Smooth muscle cell (in vitro differentiated cells): ENCODE data around the gene DYNC1I1. TPM values are rescaled to one million over a fixed set of nuclear protein-coding genes. Genes with fewer than 3 reads are reported as not detected.

Experiments used
- DNase-seq: peaks from one replicate; lab custom pipeline; 2025; ENCODE audit not compliant: unreplicated experiment; lab: John Stamatoyannopoulos, UW
- H2AFZ ChIP-seq: fragments of 200-600 bp; sonication (generic); 2 replicates; pipeline ENCODE4 v1.6.0; 2016; ENCODE audit warnings: antibody characterized with exemption, low read depth, mild to moderate bottlenecking
- H3F3A ChIP-seq: fragments of 200-600 bp; sonication (generic); 2 replicates; pipeline ENCODE4 v1.6.0; 2017; ENCODE audit warnings: antibody characterized with exemption, low read depth
- H3K27ac ChIP-seq: fragments of 200-600 bp; sonication (generic); 2 replicates; pipeline ENCODE4 v1.5.1; 2016; ENCODE audit warnings: low read depth, mild to moderate bottlenecking
- H3K27me3 ChIP-seq: fragments of 200-600 bp; sonication (generic); 2 replicates; pipeline ENCODE4 v1.6.1; 2016; ENCODE audit warnings: low read depth, mild to moderate bottlenecking
- H3K36me3 ChIP-seq: fragments of 200-600 bp; sonication (generic); 2 replicates; pipeline ENCODE4 v1.5.1; 2016; ENCODE audit warnings: low read depth
- H3K4me1 ChIP-seq: fragments of 200-600 bp; sonication (generic); 2 replicates; pipeline ENCODE4 v1.5.1; 2016; ENCODE audit warnings: low read depth
- H3K4me2 ChIP-seq: fragments of 200-600 bp; sonication (generic); 2 replicates; pipeline ENCODE4 v1.6.0; 2016; ENCODE audit warnings: mild to moderate bottlenecking
- H3K4me3 ChIP-seq: fragments of 200-600 bp; sonication (generic); 2 replicates; pipeline ENCODE4 v1.5.1; 2016; ENCODE audit warnings: mild to moderate bottlenecking
- H3K79me2 ChIP-seq: fragments of 200-600 bp; sonication (generic); 2 replicates; pipeline ENCODE4 v1.6.0; 2016; ENCODE audit warnings: low read depth, mild to moderate bottlenecking
- H3K9ac ChIP-seq: fragments of 200-600 bp; sonication (generic); 2 replicates; pipeline ENCODE4 v1.6.0; 2016; ENCODE audit warnings: low read depth
- H3K9me3 ChIP-seq: fragments of 200-600 bp; sonication (generic); replicated peaks from 2 replicates; pipeline ENCODE4 v1.5.1; 2016; ENCODE audit warnings: low read depth
- H4K20me1 ChIP-seq: fragments of 200-600 bp; sonication (generic); 2 replicates; pipeline ENCODE4 v1.6.0; 2016; ENCODE audit warnings: low read depth
- WGBS: methylation state at CpG from one replicate; pipeline ENCODE4 v1.1.7; 2016; ENCODE audit warnings: low lambda C conversion rate; 5-methylcytosine and 5-hydroxymethylcytosine counted together
- polyA plus RNA-seq: library from polyadenylated mRNA; unstranded; fragments of >200 nt; fragmentation: Nextera tagmentation; extraction: Ambion mirVana; gene quantifications from 2 replicates; pipeline ENCODE4 v1.2.1, GENCODE V29; 2016
- total RNA-seq: library from RNA; depleted of rRNA; stranded (reverse); fragments of >200 nt; gene quantifications from 2 replicates; pipeline ENCODE4 v1.2.3, GENCODE V29; 2014
- TF ChIP-seq, protein P1 (sequence below): fragments of 200-600 bp; sonication (generic); IDR thresholded peaks from 2 replicates; pipeline ENCODE4 v1.5.1; 2017; ENCODE audit warnings: borderline replicate concordance, mild to moderate bottlenecking, antibody characterized with exemption; ENCODE audit not compliant: insufficient read depth, poor library complexity, severe bottlenecking

The DYNC1I1 gene
- total and polyA plus RNA-seq, 2 experiments from 2014 or later, result 1.1 to 2.4 TPM

DNA sequence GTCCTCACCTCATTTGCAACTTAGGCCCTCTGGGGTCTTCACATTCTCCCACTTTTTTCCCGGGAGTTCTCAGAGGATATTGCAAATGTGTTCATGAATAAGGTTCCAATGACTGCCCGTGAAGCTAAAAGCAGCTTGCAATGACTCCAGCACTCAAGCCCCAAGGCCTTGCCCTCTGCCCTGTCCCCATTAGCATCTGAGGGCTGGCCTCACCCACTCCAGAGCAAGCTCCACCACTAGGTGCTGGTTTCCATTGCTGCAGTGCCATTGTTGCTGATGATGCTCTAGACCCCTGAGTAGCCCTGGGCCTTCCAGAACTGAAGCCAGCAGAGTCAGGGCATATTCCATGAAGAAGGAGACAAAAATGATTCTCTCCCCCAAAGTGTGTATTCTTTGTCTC, 236.8 kb downstream of the DYNC1I1 start:
- H3K27me3 ChIP-seq, result no peaks in the 10 kb centered on the region
- H3K79me2 ChIP-seq, result no peaks in the 10 kb centered on the region
- no peaks in the 10 kb centered on the region for H3K4me1 ChIP-seq
- H3K27ac ChIP-seq, result no peak overlapping the region
- no peaks in the 10 kb centered on the region for H3K36me3 ChIP-seq
- no peak overlapping the region for H2AFZ ChIP-seq
- H3K9ac ChIP-seq, result no peak overlapping the region
- no peak overlapping the region for H3K4me2 ChIP-seq
- no peaks in the 10 kb centered on the region for H3K9me3 ChIP-seq
- no peaks in the 10 kb centered on the region for H3F3A ChIP-seq
- H3K4me3 ChIP-seq, result no peak overlapping the region
- 78% methylated on average over 2 of the region's 2 CpGs for WGBS
- DNase-seq, result no peak
- TF ChIP-seq, protein P1, sequence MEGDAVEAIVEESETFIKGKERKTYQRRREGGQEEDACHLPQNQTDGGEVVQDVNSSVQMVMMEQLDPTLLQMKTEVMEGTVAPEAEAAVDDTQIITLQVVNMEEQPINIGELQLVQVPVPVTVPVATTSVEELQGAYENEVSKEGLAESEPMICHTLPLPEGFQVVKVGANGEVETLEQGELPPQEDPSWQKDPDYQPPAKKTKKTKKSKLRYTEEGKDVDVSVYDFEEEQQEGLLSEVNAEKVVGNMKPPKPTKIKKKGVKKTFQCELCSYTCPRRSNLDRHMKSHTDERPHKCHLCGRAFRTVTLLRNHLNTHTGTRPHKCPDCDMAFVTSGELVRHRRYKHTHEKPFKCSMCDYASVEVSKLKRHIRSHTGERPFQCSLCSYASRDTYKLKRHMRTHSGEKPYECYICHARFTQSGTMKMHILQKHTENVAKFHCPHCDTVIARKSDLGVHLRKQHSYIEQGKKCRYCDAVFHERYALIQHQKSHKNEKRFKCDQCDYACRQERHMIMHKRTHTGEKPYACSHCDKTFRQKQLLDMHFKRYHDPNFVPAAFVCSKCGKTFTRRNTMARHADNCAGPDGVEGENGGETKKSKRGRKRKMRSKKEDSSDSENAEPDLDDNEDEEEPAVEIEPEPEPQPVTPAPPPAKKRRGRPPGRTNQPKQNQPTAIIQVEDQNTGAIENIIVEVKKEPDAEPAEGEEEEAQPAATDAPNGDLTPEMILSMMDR, result no peak
- H4K20me1 ChIP-seq, result no peaks in the 10 kb centered on the region

DNA sequence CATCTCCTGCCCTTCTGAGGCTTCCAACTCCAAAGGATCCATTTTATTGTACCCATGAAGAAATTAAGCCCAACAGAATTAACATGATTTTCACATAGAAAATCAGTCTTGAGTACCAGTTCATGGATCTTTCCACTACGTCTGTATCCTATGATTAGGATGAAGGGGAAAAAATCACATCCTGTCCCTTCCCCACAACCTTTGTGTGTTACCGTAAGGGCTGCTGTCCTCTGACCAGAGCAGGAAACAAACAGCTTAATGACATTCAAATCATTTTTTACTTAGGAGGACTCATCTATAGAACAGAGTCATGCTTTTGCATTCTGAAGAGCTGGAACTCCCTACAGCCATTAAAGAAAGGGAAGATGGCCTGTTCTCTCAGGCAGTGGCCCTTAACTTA, 241.5 kb downstream of the DYNC1I1 start:
- no peaks in the 10 kb centered on the region for H4K20me1 ChIP-seq
- 87% methylated on average over 2 of the region's 2 CpGs for WGBS
- H3K9ac ChIP-seq, result no peak overlapping the region
- no peaks in the 10 kb centered on the region for H3K4me1 ChIP-seq
- no peak overlapping the region for H3K4me3 ChIP-seq
- H3K27me3 ChIP-seq, result no peaks in the 10 kb centered on the region
- TF ChIP-seq, protein P1, result no peak
- no peak overlapping the region for H3K27ac ChIP-seq
- no peak for DNase-seq
- H3K36me3 ChIP-seq, result no peaks in the 10 kb centered on the region
- H3K9me3 ChIP-seq, result no peaks in the 10 kb centered on the region
- no peak overlapping the region for H3K4me2 ChIP-seq
- no peak overlapping the region for H2AFZ ChIP-seq
- no peaks in the 10 kb centered on the region for H3F3A ChIP-seq
- H3K79me2 ChIP-seq, result no peaks in the 10 kb centered on the region

DNA sequence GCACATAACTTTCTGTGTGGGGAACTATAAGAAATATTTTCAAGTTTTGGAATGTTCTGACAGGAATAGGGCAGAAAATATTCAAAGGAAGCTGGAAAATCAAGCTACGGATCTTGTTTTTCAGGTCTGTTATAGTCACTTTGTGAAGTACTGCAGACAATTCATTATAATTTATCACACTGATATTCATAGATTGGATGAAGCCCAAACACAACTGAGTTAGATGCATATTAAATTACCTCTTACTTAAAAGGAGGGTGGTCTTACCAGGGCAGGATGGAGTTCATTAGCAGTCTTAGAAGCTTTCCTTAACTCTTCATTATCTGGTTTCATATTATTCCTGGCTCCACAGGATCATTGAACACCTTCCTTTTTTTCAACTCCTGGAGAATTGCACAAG, 242.3 kb downstream of the DYNC1I1 start:
- Histone ChIP-seq H3K9me3 (no peaks in the 10 kb centered on the region), H3K9ac (no peak overlapping the region), H3K4me2 (no peak overlapping the region), H3K4me3 (no peak overlapping the region), H3K27ac (no peak overlapping the region), H3K79me2 (no peaks in the 10 kb centered on the region), H3K27me3 (no peaks in the 10 kb centered on the region), H2AFZ (no peak overlapping the region), H3K4me1 (no peaks in the 10 kb centered on the region), H3F3A (no peaks in the 10 kb centered on the region), H3K36me3 (no peaks in the 10 kb centered on the region), H4K20me1 (no peaks in the 10 kb centered on the region)
- no peak for DNase-seq
- TF ChIP-seq, protein P1, result no peak
- 82% methylated on average over 1 of the region's 1 CpG for WGBS

DNA sequence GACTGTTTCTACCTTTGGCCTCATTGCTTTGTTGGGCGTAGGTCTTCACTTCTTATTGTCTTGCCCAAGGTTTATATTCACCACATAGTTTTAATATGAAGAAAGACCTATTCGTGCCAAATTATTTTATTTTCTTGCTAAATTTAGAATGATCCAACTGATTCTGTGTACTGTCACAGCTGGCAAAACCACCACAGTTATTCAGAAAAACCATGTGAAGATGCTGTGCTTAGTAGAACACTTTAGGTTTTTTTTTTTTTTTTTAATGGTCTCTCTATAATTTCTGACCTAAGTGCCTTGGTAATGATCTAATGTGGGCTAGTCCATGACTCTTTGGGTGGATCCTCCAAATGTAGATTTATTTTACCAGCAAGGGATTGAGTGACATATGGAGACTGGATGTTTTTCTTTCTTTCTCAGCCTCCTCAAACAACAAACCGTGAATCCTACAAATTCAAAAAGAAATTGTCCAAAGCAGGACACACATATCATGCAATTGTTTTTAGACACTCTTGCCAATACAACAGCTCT, 243.8 kb downstream of the DYNC1I1 start:
- H3K79me2 ChIP-seq, result no peaks in the 10 kb centered on the region
- no peaks in the 10 kb centered on the region for H3K9me3 ChIP-seq
- H2AFZ ChIP-seq, result no peak overlapping the region
- H3K4me2 ChIP-seq, result no peak overlapping the region
- H3K9ac ChIP-seq, result no peak overlapping the region
- H3K27ac ChIP-seq, result no peak overlapping the region
- H3K27me3 ChIP-seq, result no peaks in the 10 kb centered on the region
- DNase-seq, result no peak
- TF ChIP-seq, protein P1, result no peak
- no peaks in the 10 kb centered on the region for H3K4me1 ChIP-seq
- no peaks in the 10 kb centered on the region for H3K36me3 ChIP-seq
- no peaks in the 10 kb centered on the region for H3F3A ChIP-seq
- H3K4me3 ChIP-seq, result no peak overlapping the region
- 91% methylated on average over 3 of the region's 3 CpGs for WGBS
- no peaks in the 10 kb centered on the region for H4K20me1 ChIP-seq
